Stimulated activated CD4-positive, alpha-beta T cell treated with anti-CD3 and anti-CD28 coated beads, Interleukin-15, amount 100 ng/mL, for 24 hours (primary cell): Measurements from ENCODE around the gene MADD.
"Not testable (repeated sequence)": the region's sequence is repeated elsewhere in the genome, so short reads cannot be mapped to it uniquely, and the experiment has no call there.

ENCODE experiments used
- DNase-seq: peaks from one replicate; pipeline ENCODE4 v3.0.0-alpha.2; 2020

The MADD gene

DNA sequence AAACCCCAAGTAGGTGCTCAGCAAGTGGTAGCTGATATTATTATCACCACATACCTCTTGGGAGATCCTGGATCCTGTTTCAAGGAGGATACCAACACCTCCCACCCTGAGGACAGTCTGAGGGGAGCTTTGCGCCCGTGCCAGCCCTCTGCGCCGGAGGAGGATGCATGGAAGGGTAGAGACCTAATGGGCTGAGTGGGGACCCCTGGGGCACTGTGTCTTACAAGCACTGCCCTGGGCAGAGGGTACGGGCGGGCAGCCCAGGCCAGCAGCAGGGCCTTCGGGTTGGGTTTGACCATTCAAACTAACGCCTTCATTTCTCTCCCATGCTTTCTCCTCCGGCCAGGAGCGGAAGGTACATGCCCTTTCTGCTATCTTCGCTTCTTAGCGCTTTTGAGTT is 56.3 kb downstream of the MADD start:
- no peak for DNase-seq

GRCh38 chr11:47327025-47327424 is 57.1 kb downstream of the MADD start:
- DNase-seq: no peak

- DNase-seq: no peak
Measured at GRCh38 chr11:47327949-47328348, 58.0 kb downstream of the MADD start.

- no peak for DNase-seq
Measured at GRCh38 chr11:47328449-47329390, 58.8 kb downstream of the MADD start.

DNA sequence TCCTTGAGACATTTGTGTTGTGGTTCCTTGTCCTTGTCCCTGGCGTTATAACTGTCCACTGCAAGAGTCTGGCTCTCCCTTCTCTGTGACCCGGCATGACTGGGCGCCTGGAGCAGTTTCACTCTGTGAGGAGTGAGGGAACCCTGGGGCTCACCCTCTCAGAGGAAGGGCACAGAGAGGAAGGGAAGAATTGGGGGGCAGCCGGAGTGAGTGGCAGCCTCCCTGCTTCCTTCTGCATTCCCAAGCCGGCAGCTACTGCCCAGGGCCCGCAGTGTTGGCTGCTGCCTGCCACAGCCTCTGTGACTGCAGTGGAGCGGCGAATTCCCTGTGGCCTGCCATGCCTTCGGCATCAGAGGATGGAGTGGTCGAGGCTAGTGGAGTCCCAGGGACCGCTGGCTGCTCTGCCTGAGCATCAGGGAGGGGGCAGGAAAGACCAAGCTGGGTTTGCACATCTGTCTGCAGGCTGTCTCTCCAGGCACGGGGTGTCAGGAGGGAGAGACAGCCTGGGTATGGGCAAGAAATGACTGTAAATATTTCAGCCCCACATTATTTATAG is 59.6 kb downstream of the MADD start:
- no peak for DNase-seq

GRCh38 chr11:47329987-47330931 is 60.3 kb downstream of the MADD start:
- DNase-seq: no peak

GRCh38 chr11:47331454-47332302 is 61.7 kb downstream of the MADD start:
- no peak for DNase-seq

DNA sequence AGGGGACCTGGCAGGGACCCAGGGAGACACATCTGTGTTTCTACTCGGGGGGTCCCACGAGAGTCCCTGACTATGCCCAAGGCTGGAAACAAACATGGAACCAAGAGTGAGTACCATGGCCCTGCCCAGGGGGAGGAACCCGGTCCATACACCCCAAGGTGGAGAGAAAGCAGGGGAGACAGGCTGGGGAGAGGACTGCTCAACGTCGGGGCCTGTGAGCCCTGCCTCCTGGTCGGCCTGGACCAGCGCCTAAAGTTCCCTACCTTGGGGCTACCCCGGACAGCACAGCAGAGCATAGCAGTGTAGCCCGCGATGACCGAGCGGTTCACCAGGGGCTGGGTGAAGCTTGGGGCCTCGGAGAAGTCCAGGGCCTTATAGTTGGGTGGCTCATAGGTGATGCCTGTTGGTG is 62.4 kb downstream of the MADD start:
- no peak for DNase-seq

DNA sequence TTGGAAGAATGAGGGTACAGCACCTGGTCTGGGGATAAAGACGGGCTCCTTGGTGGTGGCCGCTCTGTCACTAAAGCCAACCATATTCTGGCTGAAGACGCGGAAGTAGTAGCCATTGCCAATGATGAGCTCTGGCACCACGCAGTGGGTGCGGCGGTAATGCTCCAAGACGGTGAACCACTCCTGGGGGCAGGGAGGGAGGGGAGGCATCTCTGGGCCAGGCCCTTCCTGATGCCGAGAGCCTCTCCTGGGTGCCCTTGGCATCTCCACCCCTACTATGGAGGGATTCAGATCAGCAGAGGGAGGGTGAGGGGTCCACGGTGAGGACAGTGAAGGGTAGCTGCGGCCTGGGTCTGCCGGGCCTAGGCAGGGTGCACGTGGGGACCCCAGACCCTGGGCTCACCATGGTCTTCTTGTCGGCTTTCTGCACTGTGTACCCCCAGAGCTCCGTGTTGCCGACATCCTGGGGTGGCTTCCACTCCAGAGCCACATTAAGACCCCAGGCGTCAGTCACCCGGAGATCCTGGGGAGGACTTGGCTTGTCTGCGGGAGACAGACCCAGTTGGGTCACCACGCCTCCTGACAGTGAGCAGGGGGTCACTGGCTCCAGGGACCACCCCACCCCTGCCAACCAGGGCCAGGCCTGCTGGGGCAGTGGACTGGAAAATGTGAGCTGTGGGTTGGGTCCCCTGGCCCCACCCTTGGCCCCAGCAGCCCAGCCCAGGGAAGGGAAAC is 63.0 kb downstream of the MADD start:
- no peak for DNase-seq

- no peak for DNase-seq
Measured at GRCh38 chr11:47333526-47333845, 63.6 kb downstream of the MADD start.

DNA sequence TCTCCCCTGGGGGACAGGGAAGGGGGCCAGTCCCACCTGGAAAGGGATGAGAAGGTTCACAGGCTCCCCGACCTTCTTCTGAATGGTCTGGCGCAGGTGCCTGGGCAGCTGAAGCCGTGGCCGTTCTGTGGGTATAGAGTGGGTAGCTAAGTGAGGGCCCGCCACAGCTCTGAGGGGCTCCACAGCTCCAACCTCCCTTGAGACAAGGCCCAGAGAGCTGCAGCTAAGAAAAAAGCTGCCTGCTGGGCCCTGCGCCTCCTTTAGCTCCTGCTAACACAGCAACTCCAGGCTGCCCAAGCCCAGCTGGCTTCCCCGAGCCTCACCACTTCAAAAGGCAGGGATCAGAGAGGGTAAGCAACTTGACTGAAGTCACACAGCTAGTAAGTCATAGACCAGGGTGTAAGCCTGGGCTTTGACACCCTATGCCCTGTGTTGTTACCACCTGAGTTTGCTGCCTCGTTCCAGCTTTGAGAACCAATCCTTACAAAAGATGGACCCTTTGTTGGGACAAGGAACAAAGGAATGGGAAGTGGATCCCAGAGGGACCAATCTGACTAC is 64.0 kb downstream of the MADD start:
- no peak for DNase-seq

DNA sequence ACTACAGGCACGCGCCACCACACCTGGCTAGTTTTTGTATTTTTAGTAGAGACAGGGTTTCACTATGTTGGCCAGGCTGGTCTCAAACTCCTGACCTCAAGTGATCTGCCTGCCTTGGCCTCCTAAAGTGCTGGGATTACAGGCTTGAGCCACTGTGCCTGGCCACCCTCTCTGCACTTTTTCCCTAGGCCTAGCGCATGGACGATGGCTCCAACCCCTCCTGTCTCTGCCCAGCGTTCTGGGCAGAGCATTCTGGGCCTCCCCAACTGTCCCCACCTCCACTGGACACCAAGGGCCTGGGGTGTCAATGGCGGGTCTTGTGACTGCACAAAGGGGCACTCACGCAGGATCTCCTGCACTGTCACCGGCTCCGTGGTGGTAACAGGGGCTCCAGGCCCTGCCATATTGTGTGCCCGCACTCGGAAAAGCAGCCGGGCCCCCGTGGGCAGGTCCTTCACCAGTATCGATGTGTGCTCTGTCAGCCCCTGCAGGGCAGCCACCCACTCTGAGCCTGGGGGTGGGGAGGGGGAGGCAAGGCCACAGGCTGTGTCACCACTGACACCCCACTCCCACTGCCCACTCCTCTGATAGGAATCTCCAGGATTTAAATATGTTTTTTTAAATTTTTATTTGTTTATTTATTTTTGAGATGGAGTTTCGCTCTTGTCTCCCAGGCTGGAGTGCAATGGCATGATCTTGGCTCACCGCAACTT is 64.9 kb downstream of the MADD start:
- DNase-seq: not testable (repeated sequence)

DNA sequence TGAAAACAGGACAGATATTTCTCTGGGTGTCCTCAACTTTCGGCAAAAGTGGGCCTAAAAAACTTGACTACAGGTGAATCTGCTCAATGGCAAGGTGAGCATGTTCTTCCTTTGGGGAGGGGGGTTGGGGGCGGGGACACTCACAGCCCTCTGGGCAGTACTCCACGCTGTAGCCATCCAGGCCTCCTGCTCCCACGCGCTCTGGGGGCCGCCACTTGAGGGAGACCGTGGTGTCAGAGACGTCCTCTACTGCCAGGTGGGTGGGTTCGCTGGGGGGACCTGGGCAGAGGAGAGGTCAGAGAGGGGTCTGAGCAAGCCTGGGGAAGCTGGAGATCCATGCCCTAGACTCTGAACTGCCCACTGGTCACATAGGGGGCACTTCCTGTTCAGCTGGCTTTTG is 65.8 kb downstream of the MADD start:
- DNase-seq: no peak

GRCh38 chr11:47336595-47336994 is 66.7 kb downstream of the MADD start:
- DNase-seq: no peak

DNA sequence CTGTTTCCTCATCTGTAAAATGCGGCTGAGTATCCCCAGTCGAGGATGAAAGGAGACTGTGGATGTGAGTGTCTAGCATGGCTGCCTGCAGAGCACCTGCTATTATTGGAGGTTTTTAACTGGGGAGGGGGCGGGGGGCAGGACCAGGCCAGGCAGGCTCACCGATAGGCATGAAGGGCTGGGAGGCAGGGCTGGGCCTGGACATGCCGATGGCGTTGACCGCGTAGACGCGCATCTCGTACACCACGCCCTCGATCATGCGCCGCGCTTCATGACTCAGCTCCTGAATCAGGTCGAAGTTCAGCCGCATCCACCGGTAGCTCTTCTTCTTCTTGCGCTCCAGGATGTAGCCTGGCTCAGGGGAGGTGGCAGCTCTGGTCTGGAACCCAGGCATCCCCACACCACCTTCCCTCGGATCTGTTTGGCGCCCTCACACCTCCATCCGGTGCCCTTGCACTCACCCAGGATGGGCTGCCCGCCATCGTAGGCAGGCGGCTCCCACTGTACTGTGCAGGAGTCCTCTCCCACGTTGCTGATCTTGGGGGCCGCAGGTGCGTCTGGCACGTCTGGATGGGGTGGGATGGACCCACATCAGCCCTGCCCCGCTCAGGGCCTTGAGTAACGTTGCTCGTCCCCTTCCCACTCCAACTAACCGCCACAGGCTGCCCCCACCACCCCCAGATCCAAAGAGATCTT is 67.4 kb downstream of the MADD start:
- DNase-seq: no peak

- no peak for DNase-seq
Measured at GRCh38 chr11:47338396-47339241, 68.7 kb downstream of the MADD start.

DNA sequence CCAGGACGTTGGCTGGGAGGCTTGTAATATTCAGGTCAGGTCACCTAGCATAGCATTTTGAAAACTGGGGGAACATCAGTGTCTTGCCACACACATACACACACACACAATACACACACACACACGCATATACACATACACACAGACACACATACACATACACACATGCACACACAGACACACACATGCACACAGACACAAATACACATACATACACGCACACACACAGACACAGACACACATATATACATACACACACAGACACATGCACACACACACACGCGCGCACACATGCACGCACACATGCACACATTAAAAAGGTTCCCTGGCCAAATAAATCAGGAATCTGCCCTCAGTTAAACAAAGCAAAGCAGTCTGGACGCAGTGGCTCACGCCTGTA is 70.1 kb downstream of the MADD start:
- no peak for DNase-seq

DNA sequence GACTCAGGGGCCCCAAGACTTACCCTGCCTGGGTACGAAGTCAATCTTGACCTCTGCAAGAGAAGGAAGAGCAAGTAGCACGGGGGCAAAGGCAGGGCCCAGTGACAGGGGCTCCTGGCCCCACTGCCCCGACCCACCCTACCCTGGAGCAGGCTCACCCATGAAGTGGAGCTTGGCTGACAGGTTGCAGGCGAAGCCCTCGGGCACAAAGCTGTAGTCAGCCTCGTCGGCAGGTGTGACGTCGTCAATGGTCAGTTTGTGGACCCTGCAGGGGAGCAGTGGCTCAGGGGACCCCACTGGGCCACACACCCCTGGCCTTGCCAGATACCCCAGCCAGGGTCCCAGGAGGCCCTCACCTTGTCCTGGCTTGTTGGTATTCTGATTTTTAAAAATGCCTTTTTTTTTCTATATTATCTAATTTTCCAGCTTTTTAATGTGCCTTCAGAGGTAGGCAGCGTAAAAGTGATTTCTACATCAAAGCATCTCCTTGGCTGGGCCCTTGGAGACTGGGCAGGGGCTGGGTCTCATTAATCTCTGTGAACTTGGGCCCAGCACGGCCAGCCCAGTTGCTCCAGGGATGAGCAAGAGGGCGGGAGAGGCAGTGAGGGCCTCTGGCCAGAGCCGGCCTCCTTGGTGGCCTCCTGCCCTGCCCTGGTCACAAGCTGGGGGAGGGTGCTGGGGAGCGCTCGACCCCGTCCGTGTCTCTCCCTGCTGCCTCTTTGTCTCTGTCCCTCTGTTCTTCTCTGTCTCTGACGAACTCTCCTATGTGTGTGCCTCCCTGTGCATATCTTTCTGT is 71.2 kb downstream of the MADD start:
- no peak for DNase-seq
